ENCODE data around the gene ANKFN1. TPM values are rescaled to one million over a fixed set of nuclear protein-coding genes. Genes with fewer than 3 reads are reported as not detected.

The ANKFN1 gene
- total RNA-seq, 1 donor from 2014 or later: 1.6 TPM

- no peak overlapping the region for H3K9ac ChIP-seq (ENCODE audit: low read depth in 1 of 3, low read length in 3 of 3)
- no peaks in the 10 kb centered on the region for H3K36me3 ChIP-seq (ENCODE audit: control insufficient read depth in 3 of 3, insufficient read depth in 3 of 3, low read length in 3 of 3)
- no peak overlapping the region for H3K4me3 ChIP-seq (ENCODE audit: low read length in 3 of 3)
- H3K27me3 ChIP-seq (ENCODE audit: control insufficient read depth in 3 of 3, insufficient read depth in 3 of 3, low read length in 3 of 3): no peaks in the 10 kb centered on the region
- H3K4me1 ChIP-seq (ENCODE audit: control insufficient read depth in 3 of 3, insufficient read depth in 3 of 3, low read length in 3 of 3): no peaks in the 10 kb centered on the region
- H3K27ac ChIP-seq (ENCODE audit: low read depth, low read length): no peak overlapping the region
- H3K9me3 ChIP-seq (ENCODE audit: control insufficient read depth in 3 of 3, low read length in 3 of 3): no peaks in the 10 kb centered on the region
Observed at GRCh38 chr17:56217921-56218320, 64.6 kb downstream of the ANKFN1 start.

DNA sequence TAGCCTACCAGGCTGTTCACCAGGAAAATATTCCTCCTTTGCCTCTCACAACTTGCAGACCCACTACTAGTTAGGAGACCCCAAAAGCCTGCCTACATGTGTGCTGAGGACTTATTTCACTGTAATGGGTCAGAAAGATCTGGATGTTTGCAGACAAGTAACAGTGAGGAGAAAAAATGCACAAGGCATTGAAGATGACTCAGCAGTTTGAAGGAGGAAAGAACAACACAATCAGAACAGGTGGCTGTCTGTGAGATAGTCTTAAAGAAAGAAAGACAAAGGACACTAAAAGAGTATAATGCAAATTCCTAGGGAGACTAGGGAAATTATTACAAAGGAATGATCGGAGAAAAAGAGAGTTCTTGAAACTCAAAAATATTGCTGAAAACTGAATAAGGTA is 69.0 kb downstream of the ANKFN1 start:
- no peaks in the 10 kb centered on the region for H3K9me3 ChIP-seq (ENCODE audit: control insufficient read depth in 3 of 3, low read length in 3 of 3)
- no peaks in the 10 kb centered on the region for H3K27me3 ChIP-seq (ENCODE audit: control insufficient read depth in 3 of 3, insufficient read depth in 3 of 3, low read length in 3 of 3)
- no peaks in the 10 kb centered on the region for H3K36me3 ChIP-seq (ENCODE audit: control insufficient read depth in 3 of 3, insufficient read depth in 3 of 3, low read length in 3 of 3)
- no peaks in the 10 kb centered on the region for H3K4me1 ChIP-seq (ENCODE audit: control insufficient read depth in 3 of 3, insufficient read depth in 3 of 3, low read length in 3 of 3)
- no peak overlapping the region for H3K4me3 ChIP-seq (ENCODE audit: low read length in 3 of 3)
- no peak overlapping the region for H3K9ac ChIP-seq (ENCODE audit: low read depth in 1 of 3, low read length in 3 of 3)
- H3K27ac ChIP-seq (ENCODE audit: low read depth, low read length): no peak overlapping the region

- no peak overlapping the region for H3K4me3 ChIP-seq (ENCODE audit: low read length in 3 of 3)
- H3K27ac ChIP-seq (ENCODE audit: low read depth, low read length): no peak overlapping the region
- peaks cover 0 to 4% (median 2%) of the 10 kb centered on the region in 3 donors for H3K4me1 ChIP-seq (ENCODE audit: control insufficient read depth in 3 of 3, insufficient read depth in 3 of 3, low read length in 3 of 3)
- H3K27me3 ChIP-seq (ENCODE audit: control insufficient read depth in 3 of 3, insufficient read depth in 3 of 3, low read length in 3 of 3): no peaks in the 10 kb centered on the region
- peaks cover 0 to 3% (median 2%) of the 10 kb centered on the region in 3 donors for H3K9me3 ChIP-seq (ENCODE audit: control insufficient read depth in 3 of 3, low read length in 3 of 3)
- H3K9ac ChIP-seq (ENCODE audit: low read depth in 1 of 3, low read length in 3 of 3): no peak overlapping the region
- H3K36me3 ChIP-seq (ENCODE audit: control insufficient read depth in 3 of 3, insufficient read depth in 3 of 3, low read length in 3 of 3): no peaks in the 10 kb centered on the region
Observed at GRCh38 chr17:56230660-56231059, 77.4 kb downstream of the ANKFN1 start.

GRCh38 chr17:56231252-56231651 is 78.0 kb downstream of the ANKFN1 start:
- Histone ChIP-seq H3K9ac (ENCODE audit: low read depth in 1 of 3, low read length in 3 of 3) (no peak overlapping the region), H3K4me3 (ENCODE audit: low read length in 3 of 3) (no peak overlapping the region), H3K36me3 (ENCODE audit: control insufficient read depth in 3 of 3, insufficient read depth in 3 of 3, low read length in 3 of 3) (no peaks in the 10 kb centered on the region), H3K27me3 (ENCODE audit: control insufficient read depth in 3 of 3, insufficient read depth in 3 of 3, low read length in 3 of 3) (no peaks in the 10 kb centered on the region), H3K4me1 (ENCODE audit: control insufficient read depth in 3 of 3, insufficient read depth in 3 of 3, low read length in 3 of 3) (peaks cover 0 to 4% (median 2%) of the 10 kb centered on the region in 3 donors), H3K27ac (ENCODE audit: low read depth, low read length) (no peak overlapping the region), H3K9me3 (ENCODE audit: control insufficient read depth in 3 of 3, low read length in 3 of 3) (peaks cover 0 to 3% (median 2%) of the 10 kb centered on the region in 3 donors)

DNA sequence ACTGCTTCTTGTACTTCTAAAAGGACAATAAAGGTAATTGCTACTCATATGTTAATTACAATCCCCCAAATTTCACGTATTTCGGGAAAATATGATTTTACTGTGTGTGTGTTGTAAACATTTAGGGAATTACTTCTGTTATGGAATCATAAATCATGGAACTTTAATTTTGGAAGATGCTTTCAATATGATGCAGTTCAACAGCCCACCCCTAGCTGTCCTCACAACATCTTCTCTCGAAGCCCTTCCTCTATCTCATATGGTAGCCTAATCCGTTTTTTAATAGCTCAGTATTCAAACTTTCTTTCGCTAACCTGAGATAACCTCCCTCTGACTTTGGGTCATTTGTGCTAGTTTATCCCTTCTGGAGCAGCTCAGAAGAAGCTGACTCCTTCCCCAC is 78.4 kb downstream of the ANKFN1 start:
- H3K27ac ChIP-seq (ENCODE audit: low read depth, low read length): no peak overlapping the region
- H3K9ac ChIP-seq (ENCODE audit: low read depth in 1 of 3, low read length in 3 of 3): no peak overlapping the region
- H3K4me3 ChIP-seq (ENCODE audit: low read length in 3 of 3): no peak overlapping the region
- peaks cover 0 to 4% (median 2%) of the 10 kb centered on the region in 3 donors for H3K4me1 ChIP-seq (ENCODE audit: control insufficient read depth in 3 of 3, insufficient read depth in 3 of 3, low read length in 3 of 3)
- H3K36me3 ChIP-seq (ENCODE audit: control insufficient read depth in 3 of 3, insufficient read depth in 3 of 3, low read length in 3 of 3): no peaks in the 10 kb centered on the region
- no peaks in the 10 kb centered on the region for H3K27me3 ChIP-seq (ENCODE audit: control insufficient read depth in 3 of 3, insufficient read depth in 3 of 3, low read length in 3 of 3)
- H3K9me3 ChIP-seq (ENCODE audit: control insufficient read depth in 3 of 3, low read length in 3 of 3): peaks cover 0 to 3% (median 2%) of the 10 kb centered on the region in 3 donors

GRCh38 chr17:56244268-56244890 is 91.1 kb downstream of the ANKFN1 start:
- Histone ChIP-seq H3K27ac (ENCODE audit: low read depth, low read length) (no peak overlapping the region), H3K9ac (ENCODE audit: low read depth in 1 of 3, low read length in 3 of 3) (no peak overlapping the region), H3K36me3 (ENCODE audit: control insufficient read depth in 3 of 3, insufficient read depth in 3 of 3, low read length in 3 of 3) (no peaks in the 10 kb centered on the region), H3K4me1 (ENCODE audit: control insufficient read depth in 3 of 3, insufficient read depth in 3 of 3, low read length in 3 of 3) (no peaks in the 10 kb centered on the region), H3K27me3 (ENCODE audit: control insufficient read depth in 3 of 3, insufficient read depth in 3 of 3, low read length in 3 of 3) (no peaks in the 10 kb centered on the region), H3K9me3 (ENCODE audit: control insufficient read depth in 3 of 3, low read length in 3 of 3) (no peaks in the 10 kb centered on the region), H3K4me3 (ENCODE audit: low read length in 3 of 3) (no peak overlapping the region)

DNA sequence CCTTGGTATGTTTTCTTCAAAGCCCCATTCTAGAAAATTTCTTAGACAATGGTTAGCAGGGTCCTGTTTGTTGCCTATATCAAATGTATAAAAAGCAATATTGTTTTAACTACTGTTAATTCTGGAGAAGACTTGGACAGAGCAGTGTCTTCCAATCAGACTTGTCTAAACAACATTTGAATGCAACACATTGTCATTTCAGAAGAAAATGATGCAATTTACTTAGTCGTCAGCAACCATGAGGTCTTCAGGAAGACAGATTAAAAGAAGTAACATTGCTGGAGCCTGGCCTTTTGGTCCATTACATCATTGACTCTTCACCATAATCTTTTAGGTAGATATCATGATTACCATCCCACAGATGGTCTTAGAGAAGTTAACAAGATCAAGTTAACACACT is 94.5 kb downstream of the ANKFN1 start:
- no peak overlapping the region for H3K27ac ChIP-seq (ENCODE audit: low read depth, low read length)
- H3K9ac ChIP-seq (ENCODE audit: low read depth in 1 of 3, low read length in 3 of 3): no peak overlapping the region
- no peaks in the 10 kb centered on the region for H3K27me3 ChIP-seq (ENCODE audit: control insufficient read depth in 3 of 3, insufficient read depth in 3 of 3, low read length in 3 of 3)
- H3K4me3 ChIP-seq (ENCODE audit: low read length in 3 of 3): no peak overlapping the region
- H3K9me3 ChIP-seq (ENCODE audit: control insufficient read depth in 3 of 3, low read length in 3 of 3): no peaks in the 10 kb centered on the region
- no peaks in the 10 kb centered on the region for H3K4me1 ChIP-seq (ENCODE audit: control insufficient read depth in 3 of 3, insufficient read depth in 3 of 3, low read length in 3 of 3)
- H3K36me3 ChIP-seq (ENCODE audit: control insufficient read depth in 3 of 3, insufficient read depth in 3 of 3, low read length in 3 of 3): no peaks in the 10 kb centered on the region

- no peak overlapping the region for H3K27ac ChIP-seq (ENCODE audit: low read depth, low read length)
- H3K9me3 ChIP-seq (ENCODE audit: control insufficient read depth in 3 of 3, low read length in 3 of 3): no peaks in the 10 kb centered on the region
- H3K36me3 ChIP-seq (ENCODE audit: control insufficient read depth in 3 of 3, insufficient read depth in 3 of 3, low read length in 3 of 3): no peaks in the 10 kb centered on the region
Observed at GRCh38 chr17:56257075-56257474, 103.8 kb downstream of the ANKFN1 start.

GRCh38 chr17:56260376-56261002 is 107.2 kb downstream of the ANKFN1 start:
- no peaks in the 10 kb centered on the region for H3K9me3 ChIP-seq (ENCODE audit: control insufficient read depth in 3 of 3, low read length in 3 of 3)
- no peaks in the 10 kb centered on the region for H3K36me3 ChIP-seq (ENCODE audit: control insufficient read depth in 3 of 3, insufficient read depth in 3 of 3, low read length in 3 of 3)

More at GRCh38 chr17:56257075-56257474, 103.8 kb downstream of the ANKFN1 start:
- no peak overlapping the region for H3K9ac ChIP-seq (ENCODE audit: low read depth in 1 of 3, low read length in 3 of 3)
- no peak overlapping the region for H3K4me3 ChIP-seq (ENCODE audit: low read length in 3 of 3)
- H3K4me1 ChIP-seq (ENCODE audit: control insufficient read depth in 3 of 3, insufficient read depth in 3 of 3, low read length in 3 of 3): no peaks in the 10 kb centered on the region
- no peaks in the 10 kb centered on the region for H3K27me3 ChIP-seq (ENCODE audit: control insufficient read depth in 3 of 3, insufficient read depth in 3 of 3, low read length in 3 of 3)

GRCh38 chr17:56262803-56263202 is 109.5 kb downstream of the ANKFN1 start:
- Histone ChIP-seq H3K27ac (ENCODE audit: low read depth, low read length) (no peak overlapping the region), H3K36me3 (ENCODE audit: control insufficient read depth in 3 of 3, insufficient read depth in 3 of 3, low read length in 3 of 3) (no peaks in the 10 kb centered on the region), H3K9ac (ENCODE audit: low read depth in 1 of 3, low read length in 3 of 3) (no peak overlapping the region), H3K9me3 (ENCODE audit: control insufficient read depth in 3 of 3, low read length in 3 of 3) (no peaks in the 10 kb centered on the region), H3K27me3 (ENCODE audit: control insufficient read depth in 3 of 3, insufficient read depth in 3 of 3, low read length in 3 of 3) (no peaks in the 10 kb centered on the region), H3K4me1 (ENCODE audit: control insufficient read depth in 3 of 3, insufficient read depth in 3 of 3, low read length in 3 of 3) (no peaks in the 10 kb centered on the region), H3K4me3 (ENCODE audit: low read length in 3 of 3) (no peak overlapping the region)

More at GRCh38 chr17:56260376-56261002, 107.2 kb downstream of the ANKFN1 start:
- H3K9ac ChIP-seq (ENCODE audit: low read depth in 1 of 3, low read length in 3 of 3): no peak overlapping the region
- no peak overlapping the region for H3K27ac ChIP-seq (ENCODE audit: low read depth, low read length)
- no peaks in the 10 kb centered on the region for H3K27me3 ChIP-seq (ENCODE audit: control insufficient read depth in 3 of 3, insufficient read depth in 3 of 3, low read length in 3 of 3)
- no peaks in the 10 kb centered on the region for H3K4me1 ChIP-seq (ENCODE audit: control insufficient read depth in 3 of 3, insufficient read depth in 3 of 3, low read length in 3 of 3)
- H3K4me3 ChIP-seq (ENCODE audit: low read length in 3 of 3): no peak overlapping the region
